Epithelial cell of esophagus (primary cell): ENCODE data around the gene SLC17A2.

Experiments
- DNase-seq: peaks from one replicate; pipeline ENCODE4 v3.0.0; 2010; ENCODE audit warnings: low read depth
- H3K4me3 ChIP-seq: 2 replicates; pipeline ENCODE4 v1.5.1; 2011; ENCODE audit warnings: mild to moderate bottlenecking, low read length, control low read depth
- TF ChIP-seq, protein P1 (sequence below): IDR thresholded peaks from 2 replicates; pipeline ENCODE4 v1.5.1; 2011; ENCODE audit warnings: low read depth, mild to moderate bottlenecking, low read length, control low read depth, inconsistent platforms; ENCODE audit not compliant: insufficient read depth; ENCODE audit errors: missing control alignments

Gene SLC17A2

DNA sequence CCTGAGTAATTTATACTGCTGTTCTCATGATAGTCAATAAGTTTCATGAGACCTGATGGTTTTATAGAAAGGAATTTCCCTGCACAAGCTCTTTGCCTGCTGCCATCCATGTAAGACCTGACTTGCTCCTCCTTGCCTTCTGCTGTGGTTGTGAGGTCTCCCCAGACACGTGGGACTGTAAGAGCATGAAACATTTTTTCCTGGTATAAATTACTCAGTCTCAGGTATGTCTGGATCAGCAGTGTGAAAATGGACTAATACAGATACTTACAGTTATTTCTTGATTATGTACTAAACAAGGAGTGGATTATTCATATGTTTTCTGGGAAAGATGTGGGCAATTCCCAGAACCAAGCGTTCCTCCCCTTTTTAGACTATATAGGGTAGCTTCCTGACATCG, 30.2 kb upstream of the SLC17A2 start:
- no peak overlapping the region for H3K4me3 ChIP-seq
- TF ChIP-seq, protein P1, sequence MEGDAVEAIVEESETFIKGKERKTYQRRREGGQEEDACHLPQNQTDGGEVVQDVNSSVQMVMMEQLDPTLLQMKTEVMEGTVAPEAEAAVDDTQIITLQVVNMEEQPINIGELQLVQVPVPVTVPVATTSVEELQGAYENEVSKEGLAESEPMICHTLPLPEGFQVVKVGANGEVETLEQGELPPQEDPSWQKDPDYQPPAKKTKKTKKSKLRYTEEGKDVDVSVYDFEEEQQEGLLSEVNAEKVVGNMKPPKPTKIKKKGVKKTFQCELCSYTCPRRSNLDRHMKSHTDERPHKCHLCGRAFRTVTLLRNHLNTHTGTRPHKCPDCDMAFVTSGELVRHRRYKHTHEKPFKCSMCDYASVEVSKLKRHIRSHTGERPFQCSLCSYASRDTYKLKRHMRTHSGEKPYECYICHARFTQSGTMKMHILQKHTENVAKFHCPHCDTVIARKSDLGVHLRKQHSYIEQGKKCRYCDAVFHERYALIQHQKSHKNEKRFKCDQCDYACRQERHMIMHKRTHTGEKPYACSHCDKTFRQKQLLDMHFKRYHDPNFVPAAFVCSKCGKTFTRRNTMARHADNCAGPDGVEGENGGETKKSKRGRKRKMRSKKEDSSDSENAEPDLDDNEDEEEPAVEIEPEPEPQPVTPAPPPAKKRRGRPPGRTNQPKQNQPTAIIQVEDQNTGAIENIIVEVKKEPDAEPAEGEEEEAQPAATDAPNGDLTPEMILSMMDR, result no peak
- no peak for DNase-seq

GRCh38 chr6:25959890-25960536, 29.5 kb upstream of the SLC17A2 start:
- H3K4me3 ChIP-seq, result no peak overlapping the region
- TF ChIP-seq, protein P1, result no peak
- DNase-seq, result no peak

DNA sequence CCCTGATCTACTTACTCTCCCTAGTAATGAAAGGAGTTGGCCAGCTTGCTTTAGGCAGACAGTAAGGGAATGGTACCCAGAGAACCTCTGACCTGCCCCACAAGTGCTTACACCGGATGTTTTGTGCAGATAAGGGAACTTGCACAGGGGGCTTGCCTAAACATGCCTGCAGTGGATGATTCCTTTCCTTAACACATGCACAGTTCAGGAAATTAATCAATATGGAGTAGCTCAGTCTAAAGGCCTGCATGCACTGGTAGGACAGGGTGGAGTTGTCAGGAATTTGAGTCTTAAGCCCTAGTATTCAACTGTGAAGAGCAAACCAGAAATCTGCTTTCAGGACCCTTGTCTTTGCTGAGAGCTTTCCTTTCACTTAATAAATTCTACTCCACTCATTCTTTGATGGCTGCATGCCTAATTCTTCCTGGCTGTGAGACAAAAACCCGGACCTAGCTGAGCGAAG, 28.2 kb upstream of the SLC17A2 start:
- DNase-seq, result peak; percentile 82
- no peak overlapping the region for H3K4me3 ChIP-seq
- TF ChIP-seq, protein P1, result no peak

DNA sequence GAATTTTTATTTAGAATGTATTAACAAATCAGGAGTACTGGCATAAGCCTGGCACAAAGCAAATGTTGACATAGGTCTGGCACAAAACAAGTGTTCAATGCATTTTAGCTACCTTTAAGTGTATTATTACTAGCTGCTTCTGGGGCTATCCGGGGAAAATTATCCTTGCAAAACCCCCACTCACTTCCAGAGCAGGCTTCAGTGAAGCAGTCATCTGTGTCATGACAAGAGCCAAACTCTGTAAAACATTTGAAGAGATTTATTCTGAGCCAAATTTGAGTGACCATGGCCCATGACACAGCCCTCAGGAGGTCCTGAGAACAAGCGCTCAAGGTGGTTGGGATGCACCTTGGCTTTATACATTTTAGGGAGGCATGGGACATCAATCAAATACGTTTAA, 25.7 kb upstream of the SLC17A2 start:
- TF ChIP-seq, protein P1, result no peak
- no peak for DNase-seq
- H3K4me3 ChIP-seq, result no peak overlapping the region

- TF ChIP-seq, protein P1, result no peak
- peak; percentile 49 for DNase-seq
- no peak overlapping the region for H3K4me3 ChIP-seq
Measured at GRCh38 chr6:25954756-25955155, 24.3 kb upstream of the SLC17A2 start.

- no peak for DNase-seq
- H3K4me3 ChIP-seq, result no peak overlapping the region
- TF ChIP-seq, protein P1, result no peak
Measured at GRCh38 chr6:25953733-25954132, 23.2 kb upstream of the SLC17A2 start.

- TF ChIP-seq, protein P1, result no peak
- no peak for DNase-seq
- H3K4me3 ChIP-seq, result no peak overlapping the region
Measured at GRCh38 chr6:25952535-25952934, 22.0 kb upstream of the SLC17A2 start.
